ENCODE data around the gene TMEM50A.
A peak's percentile ranks its signal among the peaks of the same experiment; 100 is the strongest.
"Not testable (repeated sequence)": the region's sequence is repeated elsewhere in the genome, so short reads cannot be mapped to it uniquely, and the experiment has no call there.

The TMEM50A gene

DNA sequence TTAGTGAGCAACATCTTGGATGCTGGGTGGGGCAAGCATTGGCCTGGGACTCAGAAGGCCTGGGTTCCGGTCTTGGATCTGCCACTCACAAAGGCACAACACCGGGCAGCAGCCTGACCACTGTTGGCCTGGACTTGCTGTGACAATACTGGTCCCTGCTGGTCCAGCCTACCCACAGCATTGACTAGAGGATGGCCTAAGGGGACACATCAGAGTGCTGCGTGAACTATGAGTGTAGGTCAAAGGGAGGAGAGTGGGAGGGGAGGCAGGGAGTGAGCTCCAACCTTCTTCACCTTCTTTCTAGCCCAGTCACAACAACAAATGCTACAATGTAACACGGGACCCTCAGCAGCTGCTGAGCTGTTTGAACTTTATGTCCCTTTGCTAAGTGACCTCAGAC, 31.1 kb downstream of the TMEM50A start:
- H3K27ac ChIP-seq, result no peak overlapping the region
- TF ChIP-seq ZFX (IDR thresholded peaks at IDR 0.05; ENCODE audit: borderline replicate concordance), result no peak
- no peak for TF ChIP-seq CTCF (IDR thresholded peaks at IDR 0.05)

DNA sequence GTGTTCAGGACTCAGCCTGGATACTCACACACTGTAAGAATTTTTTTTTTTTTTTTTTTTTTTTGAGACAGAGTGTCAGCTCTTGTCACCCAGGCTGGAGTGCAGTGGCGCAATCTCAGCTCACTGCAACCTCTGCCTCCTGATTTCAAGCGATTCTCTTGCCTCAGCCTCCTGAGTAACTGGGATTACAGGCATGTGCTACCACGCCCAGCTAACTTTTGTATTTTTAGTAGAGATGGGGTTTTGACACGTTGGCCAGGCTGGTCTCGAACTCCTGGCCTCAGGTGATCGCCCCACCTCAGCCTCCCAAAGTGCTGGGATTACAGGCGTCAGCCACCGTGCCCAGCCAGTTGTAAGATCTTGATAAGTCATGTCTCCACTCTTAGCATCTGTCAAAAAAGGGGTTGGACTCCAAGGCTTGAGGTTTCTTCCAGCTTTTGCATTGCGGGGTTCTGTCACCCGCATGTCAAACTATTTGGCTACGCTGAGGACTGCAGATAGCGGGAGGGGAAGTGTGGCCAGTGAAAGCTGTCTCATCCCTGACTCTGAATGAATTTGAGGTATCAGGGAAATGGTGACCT, 31.6 kb downstream of the TMEM50A start:
- not testable (repeated sequence) for H3K27ac ChIP-seq

- not testable (repeated sequence) for H3K27ac ChIP-seq
These were observed 33.6 kb downstream of the TMEM50A start for GRCh38 chr1:25371757-25372156.

GRCh38 chr1:25378367-25378766, 40.2 kb downstream of the TMEM50A start:
- not testable (repeated sequence) for H3K27ac ChIP-seq

DNA sequence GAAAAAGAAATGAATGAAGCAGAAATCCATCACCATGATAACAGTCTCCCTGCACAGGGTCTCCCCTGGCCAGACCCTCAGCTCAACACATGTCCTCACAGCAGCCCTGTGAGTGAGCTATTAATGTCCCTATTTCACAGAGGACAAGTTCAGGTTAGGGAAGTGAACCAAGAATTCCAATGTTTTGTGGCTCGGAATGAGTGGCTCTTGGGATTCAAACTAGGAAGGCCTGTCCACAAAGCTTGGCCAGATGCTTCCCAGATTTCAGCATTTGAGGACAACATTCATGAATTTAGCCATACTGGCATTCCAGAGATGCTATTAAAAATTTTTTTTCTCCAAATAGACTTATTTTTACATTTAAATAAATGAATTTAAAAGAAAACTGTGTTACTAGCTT, 44.4 kb downstream of the TMEM50A start:
- not testable (repeated sequence) for H3K27ac ChIP-seq

- H3K27ac ChIP-seq, result not testable (repeated sequence)
These were observed 45.0 kb downstream of the TMEM50A start for GRCh38 chr1:25383090-25383489.

GRCh38 chr1:25383875-25384274, 45.7 kb downstream of the TMEM50A start:
- not testable (repeated sequence) for H3K27ac ChIP-seq

GRCh38 chr1:25387096-25387495, 49.0 kb downstream of the TMEM50A start:
- H3K27ac ChIP-seq, result not testable (repeated sequence)

DNA sequence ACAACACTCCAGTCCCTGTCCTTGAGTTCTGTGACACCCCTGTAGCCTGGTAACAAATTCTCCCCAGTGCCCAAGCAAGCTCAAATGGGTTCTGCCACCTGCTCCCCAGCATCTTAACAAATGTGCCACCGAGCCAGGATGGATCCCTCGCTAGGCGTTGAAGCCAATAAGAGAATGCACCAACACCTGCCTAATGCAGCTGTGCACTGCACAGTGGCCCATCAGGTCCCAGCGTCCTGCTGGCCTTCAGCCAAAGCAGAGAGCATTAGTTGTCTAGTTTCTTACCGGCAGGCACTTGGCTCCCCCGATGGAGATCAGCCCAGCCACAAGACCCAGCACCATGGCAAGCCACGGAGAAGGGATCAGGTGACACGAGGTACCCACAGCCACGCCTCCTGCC, 50.6 kb downstream of the TMEM50A start:
- not testable (repeated sequence) for H3K27ac ChIP-seq

GRCh38 chr1:25389721-25390120, 51.6 kb downstream of the TMEM50A start:
- not testable (repeated sequence) for H3K27ac ChIP-seq

DNA sequence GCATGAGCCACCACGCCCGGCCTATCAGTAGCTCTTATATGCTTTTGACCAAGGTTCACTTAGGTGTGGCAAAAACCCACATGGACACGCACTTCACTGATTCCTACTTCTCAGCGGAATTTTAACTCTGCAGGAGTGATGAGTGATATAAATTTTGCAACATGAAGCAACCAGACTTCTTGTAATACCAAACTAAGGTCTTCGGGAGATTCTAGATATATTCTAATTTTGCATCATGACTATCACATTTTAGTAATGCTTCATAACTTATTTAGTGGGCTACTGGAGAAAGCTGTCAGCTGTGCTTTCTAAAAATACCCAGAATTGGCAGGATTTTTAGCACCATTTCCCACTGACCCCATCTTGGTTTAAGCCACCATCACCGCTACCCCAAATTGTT, 54.7 kb downstream of the TMEM50A start:
- TF ChIP-seq CTCF (IDR thresholded peaks at IDR 0.05) (no peak), ZFX (IDR thresholded peaks at IDR 0.05; ENCODE audit: borderline replicate concordance) (no peak)
- H3K27ac ChIP-seq, result no peak overlapping the region

DNA sequence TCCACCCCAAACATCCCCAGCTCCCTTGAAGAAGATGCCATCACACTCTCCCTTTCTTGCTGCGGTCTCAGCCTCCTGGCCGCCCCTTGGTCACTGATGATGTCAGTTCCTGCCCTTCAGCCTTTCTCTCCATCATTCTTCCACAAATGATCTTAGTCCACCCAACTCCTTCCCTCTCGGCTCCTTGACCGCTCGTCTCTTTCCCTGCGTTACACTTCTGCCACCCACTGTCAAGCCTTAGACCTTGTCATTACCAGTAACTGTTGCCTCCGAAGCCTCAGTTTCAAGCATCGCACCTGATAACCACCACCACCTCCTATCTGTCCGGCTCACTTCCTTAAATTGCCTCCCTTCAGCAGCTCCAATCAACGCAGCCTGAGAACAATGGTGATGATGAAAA, 59.4 kb downstream of the TMEM50A start:
- not testable (repeated sequence) for H3K27ac ChIP-seq

GRCh38 chr1:25398079-25398478, 59.9 kb downstream of the TMEM50A start:
- not testable (repeated sequence) for H3K27ac ChIP-seq

DNA sequence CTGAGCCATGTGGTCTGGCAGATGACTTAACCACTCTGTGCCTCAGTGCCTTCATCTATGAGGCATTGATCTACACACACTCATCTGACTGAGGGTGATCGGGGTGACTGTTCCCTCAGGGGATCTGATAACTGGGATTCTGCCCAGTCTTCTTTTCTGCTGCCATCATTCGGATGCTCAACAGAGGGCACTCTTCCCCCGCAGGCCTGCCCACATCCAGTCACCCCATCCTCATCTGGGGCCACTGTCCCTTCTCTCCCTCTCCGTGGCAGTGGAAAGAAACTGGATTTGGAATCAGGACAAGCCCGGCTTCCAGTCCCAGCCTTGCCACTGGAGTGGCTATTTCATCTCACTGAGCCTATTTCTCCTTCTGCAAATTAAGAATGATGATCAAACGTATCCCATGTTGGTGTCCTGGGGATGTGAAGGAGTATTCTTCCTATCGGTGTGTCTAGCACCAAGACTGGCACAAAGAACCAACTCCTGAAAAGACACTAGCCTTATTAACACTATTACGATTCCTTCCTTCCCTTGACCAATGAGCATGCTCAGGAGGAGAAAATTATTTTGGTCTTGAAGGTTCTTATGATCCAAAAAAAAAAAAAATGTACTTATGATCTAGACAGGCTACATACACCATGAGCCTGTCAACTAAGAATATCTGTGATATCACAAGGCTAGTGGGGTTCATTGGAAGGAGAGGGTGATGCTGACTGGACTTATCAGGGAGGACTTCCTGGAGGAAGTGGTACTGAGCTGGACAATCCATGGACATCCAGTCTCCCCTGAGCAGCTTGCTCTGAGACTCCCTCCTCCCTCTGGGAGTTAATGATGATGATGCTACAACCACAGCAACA, 65.0 kb downstream of the TMEM50A start:
- H3K27ac ChIP-seq, result not testable (repeated sequence)
- peak; percentile 29 for TF ChIP-seq CTCF (IDR thresholded peaks at IDR 0.05)

GRCh38 chr1:25405731-25406305, 67.7 kb downstream of the TMEM50A start:
- H3K27ac ChIP-seq, result not testable (repeated sequence)

- H3K27ac ChIP-seq, result not testable (repeated sequence)
These were observed 71.7 kb downstream of the TMEM50A start for GRCh38 chr1:25409641-25410427.

Measured in 22Rv1 (cell line).